ENCODE measurements around the gene CFAP251.
"Not testable (repeated sequence)": the region's sequence is repeated elsewhere in the genome, so short reads cannot be mapped to it uniquely, and the experiment has no call there.

Gene CFAP251

DNA sequence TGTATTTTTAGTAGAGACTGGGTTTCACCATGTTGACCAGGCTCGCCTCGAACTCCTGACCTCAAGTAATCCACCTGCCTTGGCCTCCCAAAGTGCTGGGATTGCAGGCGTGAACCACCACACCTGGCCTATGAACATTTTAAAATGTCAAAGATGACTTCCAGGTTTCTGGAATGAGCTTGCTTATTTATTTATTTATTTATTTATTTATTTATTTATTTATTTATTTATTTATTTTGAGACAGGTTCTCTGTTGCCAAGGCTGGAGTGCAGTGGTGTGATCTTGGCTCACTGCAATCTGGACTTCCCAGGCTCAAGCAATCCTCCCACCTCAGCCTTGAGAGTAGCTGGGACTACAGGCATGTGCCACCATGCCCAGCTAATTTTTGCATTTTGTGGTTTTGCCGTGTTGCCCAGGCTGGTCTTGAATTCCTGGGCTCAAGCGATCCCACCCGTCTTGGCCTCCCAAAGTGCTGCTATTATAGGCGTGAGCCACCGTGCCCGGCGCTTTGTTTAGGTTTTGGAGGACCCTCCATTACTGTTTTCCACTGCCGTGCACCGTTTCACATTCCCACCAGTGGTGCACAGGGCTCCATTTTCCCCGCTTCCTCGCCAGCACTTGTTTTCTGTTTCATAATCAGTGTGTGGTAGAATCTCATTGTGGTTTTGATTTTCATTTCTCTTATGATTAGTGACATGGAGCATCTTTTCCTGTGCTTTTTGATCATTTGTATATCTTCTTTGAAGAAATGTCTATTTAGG, 6.4 kb upstream of the CFAP251 start:
- no peak for DNase-seq

DNA sequence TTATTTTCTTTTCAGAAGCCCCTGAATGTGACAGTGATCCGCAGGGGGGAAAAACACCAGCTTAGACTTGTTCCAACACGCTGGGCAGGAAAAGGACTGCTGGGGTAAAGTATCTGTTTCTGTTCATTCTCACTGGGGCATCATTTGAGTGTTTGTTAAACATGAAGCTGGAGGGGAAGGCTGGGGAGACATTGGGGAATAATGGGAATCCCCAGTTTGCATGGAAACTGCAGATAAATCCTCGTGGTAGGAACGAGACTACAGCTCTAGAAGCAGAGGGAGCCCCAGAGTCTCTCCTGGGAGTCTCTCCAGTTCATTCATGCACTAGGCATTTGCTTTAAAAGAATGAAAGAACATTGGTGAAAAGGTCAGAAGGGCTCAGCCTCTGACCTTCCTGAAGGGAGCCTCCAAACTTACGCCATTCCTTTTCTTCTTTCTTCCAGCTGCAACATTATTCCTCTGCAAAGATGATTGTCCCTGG, 2.5 kb upstream of the CFAP251 start:
- no peak for DNase-seq

DNA sequence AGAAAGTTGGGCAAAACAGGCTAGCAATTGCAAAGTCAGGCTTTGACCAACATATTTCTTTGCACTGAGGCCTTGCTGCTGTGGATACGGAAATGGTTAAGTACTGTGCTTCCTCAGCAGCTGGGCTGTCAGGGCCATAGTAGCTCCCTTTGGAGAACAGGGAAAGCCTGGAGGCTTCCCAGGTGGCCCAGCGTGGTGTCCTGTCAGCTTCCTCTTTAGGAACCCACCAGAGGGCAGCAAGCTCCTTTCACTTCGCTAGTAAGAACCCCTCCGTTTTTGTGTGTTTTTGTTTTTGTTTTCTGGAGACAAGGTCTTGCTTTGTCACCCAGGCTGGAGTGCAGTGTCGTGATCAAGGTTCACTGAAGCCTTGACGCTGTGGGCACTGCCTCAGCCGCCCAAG, 1.7 kb upstream of the CFAP251 start:
- no peak for DNase-seq

DNA sequence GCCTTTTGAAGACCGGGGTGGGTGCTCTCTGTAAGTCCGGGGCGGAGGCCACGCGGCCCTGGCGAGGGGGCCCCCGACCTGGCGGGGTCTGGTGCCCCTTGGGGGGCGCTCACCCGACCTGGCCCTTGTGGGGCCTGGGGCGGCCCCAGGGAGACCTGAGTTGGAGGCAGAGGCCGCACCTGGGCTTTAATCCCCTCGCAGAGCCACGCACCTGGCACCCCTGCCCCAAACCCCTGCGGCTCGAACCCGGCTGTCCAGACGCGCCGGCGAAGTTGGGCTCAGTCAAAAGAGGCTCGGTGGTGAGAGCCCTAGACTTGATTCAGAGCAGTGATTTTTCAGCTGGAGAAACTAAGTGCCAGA, 267 bp downstream of the CFAP251 start:
- no peak for DNase-seq

DNA sequence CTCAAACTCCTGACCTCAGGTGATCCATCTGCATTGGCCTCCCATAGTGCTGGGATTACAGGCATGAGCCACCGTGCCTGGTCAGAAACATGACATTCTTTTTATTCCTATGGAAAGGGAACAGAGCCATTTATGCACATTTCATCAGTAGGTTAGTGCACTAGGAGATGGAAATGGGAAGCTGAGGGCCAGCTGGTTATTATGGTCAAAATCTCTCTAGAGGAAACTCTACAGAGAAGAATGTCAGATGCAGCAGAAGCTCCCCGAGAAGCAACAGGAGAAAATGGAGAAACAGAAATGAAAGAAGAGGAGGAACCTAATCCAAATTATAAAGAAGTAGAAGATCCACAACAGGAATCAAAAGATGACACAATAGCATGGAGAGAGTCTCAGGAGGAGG, 2.7 kb downstream of the CFAP251 start:
- DNase-seq = no peak

DNA sequence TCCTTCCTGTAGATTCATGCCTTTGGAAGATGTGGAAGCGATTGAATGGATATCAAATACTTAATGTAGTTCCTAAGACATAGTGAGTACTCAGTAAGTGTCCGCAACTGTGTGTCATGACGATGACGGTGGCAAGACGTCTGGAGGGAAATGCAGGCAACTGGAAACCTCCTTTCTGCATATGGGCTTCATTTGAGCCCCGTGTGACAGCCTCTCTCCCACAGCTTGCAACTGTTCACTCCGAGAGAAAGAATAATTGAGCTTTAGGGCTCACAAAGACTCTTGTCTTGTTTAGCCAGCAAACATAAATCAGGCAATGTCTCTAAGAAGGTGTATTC, 6.9 kb downstream of the CFAP251 start:
- no peak for DNase-seq

DNA sequence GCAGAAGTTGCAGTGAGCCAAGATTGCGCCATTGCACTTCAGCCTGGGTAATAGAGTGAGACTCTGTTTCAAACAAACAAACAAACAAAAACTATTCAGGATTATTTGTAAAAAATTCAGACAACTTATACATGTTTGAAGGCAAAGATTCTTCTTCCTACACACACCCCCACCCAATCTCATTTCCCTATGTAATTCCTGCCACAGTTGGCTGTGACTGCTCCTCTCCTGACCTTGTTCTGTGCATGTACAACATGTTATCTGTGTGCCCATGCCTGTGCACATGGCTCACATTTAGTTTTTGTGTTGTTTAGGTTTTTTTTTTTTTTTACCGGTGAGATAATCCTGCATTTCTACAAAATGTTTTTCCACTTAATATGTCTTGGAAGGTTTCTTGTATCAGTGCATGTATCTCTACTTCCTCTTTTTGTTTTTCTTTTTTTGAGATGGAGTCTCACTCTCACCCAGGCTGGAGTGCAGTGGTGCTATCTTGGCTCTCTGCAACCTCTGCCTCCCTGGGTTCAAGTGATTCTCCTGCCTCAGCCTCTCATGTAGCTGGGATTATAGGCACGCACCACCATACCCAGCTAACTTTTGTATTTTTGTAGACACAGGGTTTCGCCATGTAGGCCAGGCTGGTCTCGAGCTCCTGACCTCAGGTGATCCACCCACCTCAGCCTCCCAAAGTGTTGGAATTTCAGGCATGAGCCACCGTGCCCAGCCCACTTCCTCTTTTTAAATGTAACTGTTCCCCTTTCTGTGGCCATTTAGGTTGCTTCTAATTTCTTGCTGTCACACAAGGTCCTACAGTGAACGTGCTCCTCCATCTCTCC, 8.7 kb downstream of the CFAP251 start:
- no peak for DNase-seq

DNA sequence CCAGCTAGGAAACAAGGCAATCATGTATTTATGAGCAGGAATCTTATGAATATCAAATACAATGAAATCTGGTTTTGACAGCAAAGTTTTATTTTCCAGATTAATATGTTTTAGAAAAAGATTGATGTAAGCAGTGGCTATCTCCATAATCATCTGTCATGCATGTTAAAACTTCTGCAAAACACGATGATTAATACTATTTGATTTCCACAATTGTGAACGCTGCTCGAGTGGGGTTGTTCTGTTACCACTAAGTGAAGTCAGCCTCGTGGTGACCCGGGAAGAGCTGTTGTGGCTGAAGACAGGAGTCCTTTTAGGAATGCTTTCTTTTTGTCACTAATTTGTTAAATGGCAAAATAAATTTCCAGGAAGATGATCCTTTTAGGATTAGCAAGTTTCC, 9.4 kb downstream of the CFAP251 start:
- DNase-seq = no peak

DNA sequence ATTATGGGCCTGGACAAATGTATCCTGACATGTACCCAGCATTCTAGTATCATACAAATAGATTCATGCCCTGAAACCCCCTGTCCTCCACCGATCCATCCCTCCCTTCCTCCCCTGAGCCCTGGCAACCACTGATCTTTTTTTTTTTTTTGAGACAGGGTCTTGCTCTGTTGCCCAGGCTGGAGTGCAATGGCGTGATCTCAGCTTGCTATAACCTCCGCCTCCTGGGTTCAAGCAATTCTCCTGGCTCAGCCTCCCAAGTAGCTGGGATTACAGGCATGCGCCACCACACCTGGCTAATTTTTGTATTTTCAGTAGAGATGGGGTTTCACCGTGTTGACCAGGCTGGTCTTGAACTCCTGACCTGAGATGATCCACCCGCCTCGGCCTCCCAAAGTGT, 11.2 kb downstream of the CFAP251 start:
- not testable (repeated sequence) for DNase-seq

DNA sequence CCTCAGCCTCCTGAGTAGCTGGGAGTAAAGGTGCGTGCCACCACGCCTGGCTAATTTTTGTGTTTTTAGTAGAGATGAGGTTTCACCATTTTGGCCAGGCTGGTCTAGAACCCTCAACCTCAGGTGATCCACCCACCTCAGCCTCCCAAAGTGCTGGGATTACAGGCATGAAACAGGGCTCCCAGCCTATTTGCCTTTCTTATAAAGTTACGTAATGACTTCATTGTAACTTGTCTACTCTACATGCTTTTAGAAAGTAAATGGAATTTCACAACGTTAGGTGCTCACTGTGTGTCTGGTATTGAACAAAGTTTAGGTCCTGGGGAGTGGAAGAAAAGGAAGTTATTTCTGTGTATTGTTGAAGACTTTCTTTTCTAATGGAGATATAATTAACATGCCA, 12.5 kb downstream of the CFAP251 start:
- no peak for DNase-seq

DNA sequence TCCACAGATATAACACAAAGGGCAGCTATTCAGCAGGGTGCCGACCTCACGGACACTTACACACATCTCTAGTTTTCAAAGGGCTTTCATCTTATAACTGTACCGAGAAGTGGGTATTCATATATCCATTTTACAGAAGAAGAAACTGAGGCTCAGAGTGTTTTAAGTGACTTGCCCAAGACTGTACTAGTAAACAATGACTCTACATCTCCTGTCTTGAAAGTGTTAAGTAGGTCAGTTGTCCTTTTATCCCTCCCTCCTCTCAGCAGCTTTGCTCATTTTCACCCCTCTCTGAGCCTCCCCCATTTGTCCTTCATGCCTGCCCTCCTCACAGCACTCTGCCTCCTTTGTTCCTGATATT, 13.8 kb downstream of the CFAP251 start:
- DNase-seq = no peak

DNA sequence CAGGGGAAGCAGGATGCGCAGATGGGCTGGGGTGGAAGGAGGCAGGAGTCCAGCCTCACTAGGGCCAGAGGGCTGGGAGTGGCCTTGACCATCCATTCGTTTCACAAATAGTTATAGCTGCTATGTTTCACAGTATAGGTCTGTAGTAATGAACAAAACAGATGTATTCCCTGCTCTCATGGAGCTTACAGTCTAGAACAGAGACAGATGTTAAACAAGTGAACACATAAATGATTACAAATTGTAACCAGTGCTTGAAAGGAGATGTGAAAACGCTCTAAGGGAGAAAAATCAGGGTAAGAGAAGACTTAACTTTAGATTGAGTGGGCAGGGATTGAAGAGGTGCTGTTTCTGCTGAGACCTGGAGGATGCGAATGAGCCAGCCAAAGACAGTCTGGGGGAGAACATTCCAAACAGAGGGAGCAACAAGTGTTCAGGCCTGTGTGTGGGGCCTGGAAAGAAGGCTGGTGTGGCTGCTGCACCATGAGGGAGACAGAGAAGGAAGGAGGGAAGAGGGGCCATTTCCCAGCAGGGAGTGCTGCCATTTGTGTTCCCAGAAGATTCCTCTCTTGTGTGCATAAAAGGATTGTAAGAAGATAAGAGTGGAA, 14.6 kb downstream of the CFAP251 start:
- no peak for DNase-seq

DNA sequence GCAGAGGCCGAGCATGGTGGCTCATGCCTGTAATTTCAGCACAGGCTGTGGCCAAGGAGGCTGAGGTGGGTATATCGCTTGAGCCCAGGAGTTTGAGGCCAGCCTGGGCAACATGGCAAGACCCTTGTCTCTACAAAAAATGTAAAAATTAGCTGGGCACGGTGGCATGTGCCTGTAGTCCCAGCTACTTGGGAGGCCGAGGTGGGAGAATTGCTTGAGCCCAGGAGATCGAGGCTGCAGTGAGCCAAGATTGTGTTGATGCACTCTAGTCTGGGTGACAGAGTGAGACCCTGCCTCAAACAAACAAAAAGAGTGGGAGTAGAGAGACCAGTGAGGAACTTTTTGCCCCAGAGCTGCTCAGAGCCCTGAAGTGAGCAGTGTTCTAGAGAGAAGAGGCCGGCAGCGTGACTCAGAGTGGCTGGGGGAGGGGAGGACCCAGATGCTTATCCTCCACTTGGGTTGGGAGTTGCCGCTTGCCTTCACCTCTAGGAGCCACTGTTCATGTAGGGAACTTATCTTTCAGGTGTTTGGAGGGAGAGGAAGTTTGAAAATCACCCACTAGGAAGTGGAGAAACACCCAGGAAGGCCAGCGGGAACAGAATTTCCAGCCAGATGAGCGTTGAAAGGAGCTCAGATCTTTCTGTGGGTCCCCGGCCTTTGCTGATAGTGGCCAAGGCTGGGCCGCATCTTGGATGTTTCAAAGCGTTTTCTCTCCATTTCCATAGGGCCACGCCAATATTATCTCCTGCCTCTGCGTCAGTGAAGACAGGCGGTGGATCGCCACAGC, 15.3 kb downstream of the CFAP251 start:
- DNase-seq = no peak

DNA sequence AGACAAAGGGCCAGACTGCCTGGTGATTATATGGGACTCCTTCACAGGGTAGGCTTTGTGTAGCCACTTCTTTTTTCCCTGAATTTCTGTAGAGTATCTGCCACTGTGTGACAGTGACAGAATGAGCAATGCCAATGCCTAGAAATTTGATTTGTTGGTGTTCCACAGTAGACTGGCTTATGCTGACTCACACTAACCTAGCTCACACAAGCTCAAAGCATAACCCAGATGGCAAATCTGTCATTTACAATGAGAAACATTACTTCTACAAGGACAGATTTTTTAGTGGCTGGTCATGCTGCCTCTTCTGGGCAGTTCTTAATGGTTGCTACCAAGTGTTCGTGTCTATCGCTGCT, 15.9 kb downstream of the CFAP251 start:
- DNase-seq = no peak

DNA sequence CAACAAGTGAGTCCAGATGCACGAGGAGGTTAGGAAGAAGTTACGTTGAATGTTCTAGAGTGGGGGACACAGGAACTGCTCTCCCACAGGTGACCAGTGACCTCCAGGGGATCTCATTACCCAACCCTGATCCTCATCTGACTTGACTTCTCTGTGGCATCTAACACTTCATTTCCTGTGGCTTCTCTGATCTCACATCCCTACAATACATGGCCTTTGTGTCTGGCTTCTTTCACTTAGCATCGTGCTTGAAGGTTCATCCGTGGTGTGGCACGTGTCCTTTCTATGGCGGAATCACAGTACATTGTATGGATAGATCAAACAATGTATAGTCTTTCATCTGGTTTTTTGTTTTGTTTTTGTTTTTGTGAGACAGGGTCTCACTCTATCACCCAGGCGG, 19.3 kb downstream of the CFAP251 start:
- DNase-seq = no peak

DNA sequence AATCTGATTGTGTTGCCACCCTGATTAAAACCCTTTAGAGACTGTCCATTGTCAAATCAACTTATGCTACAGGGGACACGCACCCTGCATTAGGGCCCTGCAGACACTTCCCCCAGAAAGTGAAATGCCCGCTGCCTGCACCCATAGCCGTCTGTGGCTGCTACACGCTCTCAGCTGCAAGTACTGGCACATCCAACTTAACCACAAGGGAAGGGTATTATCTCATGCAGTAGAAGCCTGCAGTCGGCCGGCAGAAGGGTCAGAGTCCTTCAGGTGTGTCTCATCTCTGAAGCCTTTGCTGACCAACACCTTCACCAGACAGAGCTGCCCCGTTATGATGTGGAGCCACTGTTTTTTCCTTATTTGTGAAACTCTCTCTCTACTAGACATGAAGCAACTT, 20.8 kb downstream of the CFAP251 start:
- DNase-seq = no peak

DNA sequence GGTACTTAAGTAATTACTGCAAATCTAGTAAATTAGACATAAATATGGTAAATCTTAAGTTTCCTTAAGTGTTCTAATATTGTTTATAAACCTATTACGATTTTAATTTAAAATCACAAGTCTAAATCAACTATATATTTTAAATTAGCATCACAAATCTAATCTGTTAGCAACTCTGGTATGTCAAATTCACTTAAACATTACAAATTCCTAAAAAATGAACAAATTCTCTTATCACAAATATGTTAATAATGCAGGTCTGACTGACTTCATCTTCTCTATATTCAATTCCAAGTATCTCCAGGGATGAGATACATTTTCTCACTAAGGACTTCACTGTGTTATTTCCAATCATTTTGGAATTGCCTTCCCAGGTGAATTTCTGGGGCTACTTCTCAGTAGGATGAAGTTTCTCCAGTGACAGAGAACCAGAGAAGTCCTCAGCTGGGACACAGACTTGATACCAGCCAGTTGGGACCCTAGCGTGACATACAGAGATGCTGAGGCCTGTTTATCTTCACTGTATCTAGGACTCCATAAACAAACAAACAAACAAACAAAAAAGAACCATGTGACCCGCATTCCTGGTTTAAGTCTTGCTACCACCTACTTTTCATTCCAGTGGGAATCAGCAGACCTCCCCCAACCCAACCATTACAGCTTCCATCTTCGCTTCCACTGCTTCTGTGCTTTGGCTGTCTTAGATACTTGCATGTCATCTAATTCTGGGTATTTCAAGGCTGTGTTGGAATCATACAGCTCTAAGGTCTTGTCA, 21.8 kb downstream of the CFAP251 start:
- no peak for DNase-seq

DNA sequence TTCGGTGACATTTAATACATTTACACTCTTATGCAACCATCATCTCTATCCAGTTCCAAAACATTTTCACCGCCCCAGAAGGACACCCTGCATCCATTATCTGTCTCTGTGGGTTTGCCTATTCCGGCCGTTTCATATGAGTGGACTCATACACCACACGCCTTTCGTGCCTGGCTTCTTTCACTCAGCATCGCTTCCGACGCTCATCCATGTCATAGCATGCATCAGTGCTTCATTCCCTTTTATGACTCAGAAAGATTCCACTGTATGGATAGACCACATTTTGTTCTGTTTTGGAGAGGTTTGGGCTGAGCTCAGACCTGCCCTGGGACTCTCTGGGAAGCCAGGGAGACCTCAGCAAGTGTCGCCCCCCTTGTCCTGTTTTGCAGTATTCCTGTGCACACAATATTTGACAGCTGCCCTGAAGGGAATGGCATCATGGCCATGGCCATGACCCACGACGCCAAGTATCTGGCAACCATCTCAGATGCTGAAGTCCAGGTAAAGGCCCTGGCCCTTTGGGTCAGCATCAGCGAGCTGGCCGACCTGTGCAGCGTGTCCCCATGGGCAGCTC, 23.8 kb downstream of the CFAP251 start:
- no peak for DNase-seq

DNA sequence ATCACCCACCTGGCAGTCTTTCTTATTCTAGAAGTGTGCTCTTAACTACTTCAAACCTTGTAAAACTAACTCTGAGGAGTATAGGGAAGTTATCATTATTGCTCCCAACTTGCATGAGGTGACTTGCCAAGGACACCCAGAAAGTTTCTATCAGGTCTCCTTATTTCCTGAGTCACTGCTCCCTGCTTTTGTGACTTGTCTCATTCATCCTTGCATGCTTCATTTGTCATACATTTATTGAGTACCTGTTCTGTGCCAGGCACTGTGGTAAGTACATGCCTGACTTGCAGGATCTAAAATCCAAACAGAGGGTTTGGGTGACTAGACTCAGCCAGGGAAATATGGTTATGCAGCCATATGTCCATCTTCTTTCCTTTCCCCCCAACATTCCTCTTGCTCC, 25.5 kb downstream of the CFAP251 start:
- DNase-seq = no peak

DNA sequence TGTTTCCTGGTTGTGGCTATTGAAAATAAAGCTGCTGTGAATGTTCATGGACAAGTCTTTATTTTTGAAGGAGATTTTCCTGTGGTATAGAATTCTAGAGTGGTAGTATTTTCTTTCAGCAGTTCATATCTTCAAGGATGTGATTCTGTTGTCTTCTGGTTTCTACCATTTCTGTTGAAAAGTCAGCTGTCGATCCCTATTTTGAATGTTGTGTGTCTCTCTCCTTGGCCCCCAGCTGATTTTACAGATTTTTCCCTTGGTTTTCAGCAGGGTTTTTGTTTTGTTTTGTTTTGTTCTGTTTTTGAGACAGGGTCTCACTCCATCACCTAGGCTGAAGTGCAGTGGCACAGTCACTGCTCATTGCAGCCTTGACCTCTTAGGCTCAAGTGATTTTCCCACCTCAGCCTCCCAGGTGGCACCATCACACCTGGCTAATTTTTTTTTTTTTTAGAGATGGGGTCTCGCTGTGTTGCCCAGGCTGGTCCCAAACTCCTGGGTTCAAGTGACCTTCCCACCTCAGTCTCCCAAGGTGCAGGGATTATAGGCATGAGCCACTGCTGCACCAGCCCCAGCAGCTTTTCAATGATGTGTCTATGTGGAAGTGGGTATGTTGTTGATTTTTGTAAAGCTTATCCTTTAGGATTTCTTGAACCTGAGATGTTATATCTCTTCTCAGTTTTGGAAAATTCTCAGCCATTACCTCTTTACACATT, 28.1 kb downstream of the CFAP251 start:
- DNase-seq = no peak

DNA sequence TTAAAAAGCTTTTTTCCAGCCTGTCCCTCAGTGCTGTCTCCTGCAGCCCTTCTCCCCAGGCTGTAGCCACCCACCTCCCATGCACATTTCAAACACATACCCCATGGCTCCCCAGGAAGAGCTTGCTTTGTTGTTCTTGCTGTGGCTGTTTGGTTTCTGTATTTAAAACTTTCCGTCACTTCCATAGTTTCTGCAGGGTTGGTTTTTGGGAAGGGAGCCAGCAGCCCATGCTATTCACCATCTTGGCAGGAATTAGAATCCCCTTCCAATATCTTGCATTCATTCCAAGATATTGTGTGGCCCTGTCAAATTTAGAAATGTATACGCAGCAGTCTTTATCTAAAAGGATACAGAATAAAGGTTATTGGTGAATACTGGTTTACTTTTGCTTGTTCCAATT, 29.6 kb downstream of the CFAP251 start:
- no peak for DNase-seq

Data from NCI-H1436 (cell line).